ENCODE data around the gene SUOX. TPM values are rescaled to one million over a fixed set of nuclear protein-coding genes. Genes with fewer than 3 reads are reported as not detected.
"Not testable (repeated sequence)": the region's sequence is repeated elsewhere in the genome, so short reads cannot be mapped to it uniquely, and the experiment has no call there.

SUOX gene
- total RNA-seq (2014; rRNA removed) = 16.1 and 21.8 TPM in 2 replicates
- polyA plus RNA-seq (2012) = 11.7 TPM

GRCh38 chr12:55996715-55997534 is at the start of gene SUOX:
Gene SUOX, plus strand, starts transcription at chr12:55997276. Its CDS starts 4,946 bp downstream, at chr12:56002222.
- peak; percentile 94 for DNase-seq (ENCODE audit: low read depth)

GRCh38 chr12:55955344-55955743 is 41.7 kb upstream of the SUOX start:
- no peak for DNase-seq (ENCODE audit: low read depth)

GRCh38 chr12:55955800-55956508 is 41.1 kb upstream of the SUOX start:
- DNase-seq (ENCODE audit: low read depth) = peak; percentile 52

- DNase-seq (ENCODE audit: low read depth) = no peak
Measured at GRCh38 chr12:55957106-55957859, 39.8 kb upstream of the SUOX start.

GRCh38 chr12:55963760-55964159 is 33.3 kb upstream of the SUOX start:
- DNase-seq (ENCODE audit: low read depth) = no peak

GRCh38 chr12:55965240-55965639 is 31.8 kb upstream of the SUOX start:
- no peak for DNase-seq (ENCODE audit: low read depth)

- no peak for DNase-seq (ENCODE audit: low read depth)
Measured at GRCh38 chr12:55965941-55966407, 31.1 kb upstream of the SUOX start, which contains the start of gene PMEL. Gene PMEL, minus strand, starts transcription at chr12:55966042. Its CDS starts 31 bp downstream, at chr12:55966011.

- DNase-seq (ENCODE audit: low read depth) = peak; percentile 69
Measured at GRCh38 chr12:55966408-55967281, 30.4 kb upstream of the SUOX start, which contains the start of gene CDK2. Gene CDK2, plus strand, starts transcription at chr12:55966830. Its CDS starts 179 bp downstream, at chr12:55967009.

GRCh38 chr12:55969356-55969755 is 27.7 kb upstream of the SUOX start:
- no peak for DNase-seq (ENCODE audit: low read depth)

- DNase-seq (ENCODE audit: low read depth) = peak; percentile 33
Measured at GRCh38 chr12:55970775-55971174, 26.3 kb upstream of the SUOX start.

GRCh38 chr12:55972042-55972441 is 25.0 kb upstream of the SUOX start:
- peak; percentile 78 for DNase-seq (ENCODE audit: low read depth)

- DNase-seq (ENCODE audit: low read depth) = no peak
Measured at GRCh38 chr12:55972456-55972855, 24.6 kb upstream of the SUOX start.

- no peak for DNase-seq (ENCODE audit: low read depth)
Measured at GRCh38 chr12:55972911-55973598, 24.0 kb upstream of the SUOX start.

GRCh38 chr12:55973599-55974307 is 23.3 kb upstream of the SUOX start, which contains the start of gene RAB5B:
Gene RAB5B, plus strand, starts transcription at chr12:55974078. Its CDS starts 12,883 bp downstream, at chr12:55986961.
- peak; percentile 100 for DNase-seq (ENCODE audit: low read depth)

- peak; percentile 19 for DNase-seq (ENCODE audit: low read depth)
Measured at GRCh38 chr12:55974308-55974730, 22.8 kb upstream of the SUOX start.

GRCh38 chr12:55978393-55978792 is 18.7 kb upstream of the SUOX start:
- no peak for DNase-seq (ENCODE audit: low read depth)

GRCh38 chr12:55979069-55979468 is 18.0 kb upstream of the SUOX start:
- no peak for DNase-seq (ENCODE audit: low read depth)

- DNase-seq (ENCODE audit: low read depth) = not testable (repeated sequence)
Measured at GRCh38 chr12:55981882-55982281, 15.2 kb upstream of the SUOX start.

- no peak for DNase-seq (ENCODE audit: low read depth)
Measured at GRCh38 chr12:55982319-55982936, 14.6 kb upstream of the SUOX start.

Measured in LHCN-M2 (cell line).